ENCODE results near the gene ITPR1. TPM values are rescaled to one million over a fixed set of nuclear protein-coding genes. Genes with fewer than 3 reads are reported as not detected.

ITPR1 gene
- total RNA-seq, 2 donors from 2014 or later = 5.9 TPM

- Mint-ChIP-seq H3K9me3 (no peaks in the 10 kb centered on the region), H3K4me1 (peaks cover 42% of the 10 kb centered on the region), H3K27me3 (ENCODE audit: insufficient read depth) (peaks cover 23% of the 10 kb centered on the region), H3K36me3 (ENCODE audit: low read depth) (no peaks in the 10 kb centered on the region), H3K27ac (no peak overlapping the region), H3K4me3 (no peak overlapping the region)
- Histone ChIP-seq H3K4me3 (ENCODE audit: low read length) (no peak overlapping the region), H3K36me3 (ENCODE audit: control insufficient read depth, insufficient read depth, low read length) (no peaks in the 10 kb centered on the region), H3K9ac (ENCODE audit: extremely low read depth, low read length, poor library complexity, severe bottlenecking) (no peak overlapping the region), H3K9me3 (ENCODE audit: control insufficient read depth, low read length) (no peaks in the 10 kb centered on the region), H3K27ac (ENCODE audit: low read depth, low read length) (no peak overlapping the region), H3K27me3 (ENCODE audit: control insufficient read depth, insufficient read depth, low read length, poor library complexity, severe bottlenecking) (peaks cover 3% of the 10 kb centered on the region), H3K4me1 (ENCODE audit: control insufficient read depth, insufficient read depth, low read length) (peaks cover 10% of the 10 kb centered on the region)
- DNase-seq = no peak
- WGBS, 2 experiments (ENCODE audit: insufficient coverage in 1 of 2, insufficient read length in 1 of 2) = 92 to 96% methylated on average over 5 of the region's 5 CpGs
- TF ChIP-seq, protein P1, sequence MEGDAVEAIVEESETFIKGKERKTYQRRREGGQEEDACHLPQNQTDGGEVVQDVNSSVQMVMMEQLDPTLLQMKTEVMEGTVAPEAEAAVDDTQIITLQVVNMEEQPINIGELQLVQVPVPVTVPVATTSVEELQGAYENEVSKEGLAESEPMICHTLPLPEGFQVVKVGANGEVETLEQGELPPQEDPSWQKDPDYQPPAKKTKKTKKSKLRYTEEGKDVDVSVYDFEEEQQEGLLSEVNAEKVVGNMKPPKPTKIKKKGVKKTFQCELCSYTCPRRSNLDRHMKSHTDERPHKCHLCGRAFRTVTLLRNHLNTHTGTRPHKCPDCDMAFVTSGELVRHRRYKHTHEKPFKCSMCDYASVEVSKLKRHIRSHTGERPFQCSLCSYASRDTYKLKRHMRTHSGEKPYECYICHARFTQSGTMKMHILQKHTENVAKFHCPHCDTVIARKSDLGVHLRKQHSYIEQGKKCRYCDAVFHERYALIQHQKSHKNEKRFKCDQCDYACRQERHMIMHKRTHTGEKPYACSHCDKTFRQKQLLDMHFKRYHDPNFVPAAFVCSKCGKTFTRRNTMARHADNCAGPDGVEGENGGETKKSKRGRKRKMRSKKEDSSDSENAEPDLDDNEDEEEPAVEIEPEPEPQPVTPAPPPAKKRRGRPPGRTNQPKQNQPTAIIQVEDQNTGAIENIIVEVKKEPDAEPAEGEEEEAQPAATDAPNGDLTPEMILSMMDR (conservative IDR thresholded peaks at IDR 0.05) = no peak
Observed at GRCh38 chr3:4749567-4750002, 256.4 kb downstream of the ITPR1 start.

- peaks cover 25% of the 10 kb centered on the region for H3K27me3 Mint-ChIP-seq (ENCODE audit: insufficient read depth)
- H3K4me3 ChIP-seq (ENCODE audit: low read length) = no peak overlapping the region
- no peak for DNase-seq
- no peak overlapping the region for H3K9ac ChIP-seq (ENCODE audit: extremely low read depth, low read length, poor library complexity, severe bottlenecking)
- H3K9me3 ChIP-seq (ENCODE audit: control insufficient read depth, low read length) = no peaks in the 10 kb centered on the region
- H3K27ac Mint-ChIP-seq = peak overlapping the region; percentile 34
- H3K36me3 ChIP-seq (ENCODE audit: control insufficient read depth, insufficient read depth, low read length) = no peaks in the 10 kb centered on the region
- no peak overlapping the region for H3K4me3 Mint-ChIP-seq
- peaks cover 4% of the 10 kb centered on the region for H3K27me3 ChIP-seq (ENCODE audit: control insufficient read depth, insufficient read depth, low read length, poor library complexity, severe bottlenecking)
- peaks cover 38% of the 10 kb centered on the region for H3K4me1 Mint-ChIP-seq
- 74 to 81% methylated on average over 4 to 7 of the region's 7 CpGs for WGBS, 2 experiments (ENCODE audit: insufficient coverage in 1 of 2, insufficient read length in 1 of 2)
- peaks cover 10% of the 10 kb centered on the region for H3K4me1 ChIP-seq (ENCODE audit: control insufficient read depth, insufficient read depth, low read length)
- no peaks in the 10 kb centered on the region for H3K36me3 Mint-ChIP-seq (ENCODE audit: low read depth)
- no peaks in the 10 kb centered on the region for H3K9me3 Mint-ChIP-seq
- TF ChIP-seq, protein P1 (conservative IDR thresholded peaks at IDR 0.05) = no peak
- H3K27ac ChIP-seq (ENCODE audit: low read depth, low read length) = no peak overlapping the region
Observed at GRCh38 chr3:4750306-4750968, 257.3 kb downstream of the ITPR1 start.

DNA sequence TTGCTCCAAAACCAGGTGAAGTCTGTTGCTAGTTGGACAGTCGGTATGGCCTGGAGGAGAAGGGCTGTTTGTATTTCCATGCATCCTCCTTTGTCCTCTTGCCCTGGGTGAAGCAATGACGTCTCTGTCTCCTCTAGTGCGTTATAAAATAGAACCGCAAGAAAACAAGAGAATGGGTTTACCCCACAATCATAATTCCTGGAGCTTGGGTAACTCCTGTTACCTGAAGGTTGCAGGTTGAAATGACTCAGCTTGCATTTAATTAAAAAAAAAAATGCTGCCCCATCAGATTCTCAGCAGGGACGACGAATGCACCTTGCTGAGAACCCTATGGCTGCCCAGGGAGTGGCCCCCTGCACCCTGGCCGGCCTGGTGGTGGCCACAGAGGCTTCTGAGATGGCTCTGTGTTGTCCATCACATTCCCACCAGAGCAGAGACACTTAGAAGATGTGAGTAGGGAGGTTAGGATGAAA lies 257.9 kb downstream of the ITPR1 start:
- Mint-ChIP-seq H3K27me3 (ENCODE audit: insufficient read depth) (peaks cover 25% of the 10 kb centered on the region), H3K4me3 (no peak overlapping the region), H3K9me3 (no peaks in the 10 kb centered on the region), H3K27ac (peak overlapping the region; percentile 34), H3K4me1 (peaks cover 34% of the 10 kb centered on the region), H3K36me3 (ENCODE audit: low read depth) (no peaks in the 10 kb centered on the region)
- TF ChIP-seq, protein P1 (conservative IDR thresholded peaks at IDR 0.05) = no peak
- no peak for DNase-seq
- no peaks in the 10 kb centered on the region for H3K9me3 ChIP-seq (ENCODE audit: control insufficient read depth, low read length)
- WGBS, 2 experiments (ENCODE audit: insufficient coverage in 1 of 2, insufficient read length in 1 of 2) = 91% methylated on average over 6 to 7 of the region's 7 CpGs
- no peak overlapping the region for H3K4me3 ChIP-seq (ENCODE audit: low read length)
- peaks cover 4% of the 10 kb centered on the region for H3K27me3 ChIP-seq (ENCODE audit: control insufficient read depth, insufficient read depth, low read length, poor library complexity, severe bottlenecking)
- no peak overlapping the region for H3K9ac ChIP-seq (ENCODE audit: extremely low read depth, low read length, poor library complexity, severe bottlenecking)
- no peaks in the 10 kb centered on the region for H3K36me3 ChIP-seq (ENCODE audit: control insufficient read depth, insufficient read depth, low read length)
- no peak overlapping the region for H3K27ac ChIP-seq (ENCODE audit: low read depth, low read length)
- peaks cover 10% of the 10 kb centered on the region for H3K4me1 ChIP-seq (ENCODE audit: control insufficient read depth, insufficient read depth, low read length)
